BE2C (cell line): Measurements from ENCODE around the gene ZNF107.

ENCODE experiments used
- DNase-seq: peaks from one replicate; pipeline ENCODE4 v3.0.0-alpha.2; 2020
- H3K27me3 ChIP-seq: fragments of 250-450 bp; sonication (Bioruptor Pico); 2 replicates; pipeline ENCODE4 v1.5.1; 2020; ENCODE audit warnings: mild to moderate bottlenecking
- H3K36me3 ChIP-seq: fragments of 250-450 bp; sonication (Bioruptor Pico); 2 replicates; pipeline ENCODE4 v1.5.1; 2020; ENCODE audit warnings: mild to moderate bottlenecking
- H3K4me1 ChIP-seq: fragments of 250-450 bp; sonication (Bioruptor Pico); 2 replicates; pipeline ENCODE4 v1.5.1; 2020
- H3K4me3 ChIP-seq: 2 replicates; pipeline ENCODE4 v1.5.1; 2011; ENCODE audit warnings: low read depth, low read length
- H3K9me3 ChIP-seq: fragments of 250-450 bp; sonication (Bioruptor Pico); 2 replicates; pipeline ENCODE4 v1.5.1; 2020
- TF ChIP-seq, protein P1 (sequence below): IDR thresholded peaks from 2 replicates; pipeline ENCODE4 v1.5.1; 2012; ENCODE audit warnings: mild to moderate bottlenecking, low read depth, low read length

Gene ZNF107

DNA sequence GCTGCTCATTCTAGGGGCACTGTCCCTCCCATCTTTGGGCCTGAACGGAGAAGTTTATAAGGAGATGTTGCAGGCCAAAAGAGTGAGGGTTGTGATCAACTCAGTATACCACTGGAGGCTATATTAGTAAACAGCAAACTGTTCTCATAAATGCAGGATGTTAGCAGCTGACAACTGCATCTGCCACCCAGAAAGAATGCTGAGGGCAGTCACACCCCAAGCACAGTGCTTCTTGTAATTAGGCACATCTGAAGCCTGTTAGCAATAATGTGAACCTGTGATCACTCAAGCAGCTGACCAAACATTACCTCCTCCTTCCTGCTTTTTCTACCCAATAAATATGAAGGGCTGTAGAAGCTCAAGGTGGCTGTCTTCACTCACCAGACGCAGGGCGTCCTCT lies 89.9 kb downstream of the ZNF107 start:
- TF ChIP-seq, protein P1, sequence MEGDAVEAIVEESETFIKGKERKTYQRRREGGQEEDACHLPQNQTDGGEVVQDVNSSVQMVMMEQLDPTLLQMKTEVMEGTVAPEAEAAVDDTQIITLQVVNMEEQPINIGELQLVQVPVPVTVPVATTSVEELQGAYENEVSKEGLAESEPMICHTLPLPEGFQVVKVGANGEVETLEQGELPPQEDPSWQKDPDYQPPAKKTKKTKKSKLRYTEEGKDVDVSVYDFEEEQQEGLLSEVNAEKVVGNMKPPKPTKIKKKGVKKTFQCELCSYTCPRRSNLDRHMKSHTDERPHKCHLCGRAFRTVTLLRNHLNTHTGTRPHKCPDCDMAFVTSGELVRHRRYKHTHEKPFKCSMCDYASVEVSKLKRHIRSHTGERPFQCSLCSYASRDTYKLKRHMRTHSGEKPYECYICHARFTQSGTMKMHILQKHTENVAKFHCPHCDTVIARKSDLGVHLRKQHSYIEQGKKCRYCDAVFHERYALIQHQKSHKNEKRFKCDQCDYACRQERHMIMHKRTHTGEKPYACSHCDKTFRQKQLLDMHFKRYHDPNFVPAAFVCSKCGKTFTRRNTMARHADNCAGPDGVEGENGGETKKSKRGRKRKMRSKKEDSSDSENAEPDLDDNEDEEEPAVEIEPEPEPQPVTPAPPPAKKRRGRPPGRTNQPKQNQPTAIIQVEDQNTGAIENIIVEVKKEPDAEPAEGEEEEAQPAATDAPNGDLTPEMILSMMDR: no peak
- Histone ChIP-seq H3K4me3 (no peak overlapping the region), H3K4me1 (no peaks in the 10 kb centered on the region), H3K9me3 (no peaks in the 10 kb centered on the region), H3K27me3 (no peaks in the 10 kb centered on the region), H3K36me3 (no peaks in the 10 kb centered on the region)
- no peak for DNase-seq

GRCh38 chr7:64758151-64758550 lies 92.2 kb downstream of the ZNF107 start:
- no peaks in the 10 kb centered on the region for H3K9me3 ChIP-seq
- DNase-seq: no peak
- H3K4me1 ChIP-seq: no peaks in the 10 kb centered on the region
- no peaks in the 10 kb centered on the region for H3K36me3 ChIP-seq
- TF ChIP-seq, protein P1: no peak
- H3K4me3 ChIP-seq: no peak overlapping the region
- no peaks in the 10 kb centered on the region for H3K27me3 ChIP-seq
